A673 (cell line): ENCODE data around the gene POLA1.

Experiments used
- CTCF ChIP-seq: fragments of 300-800, 200-600 bp; sonication (generic); conservative IDR thresholded peaks from 2 replicates; pipeline ENCODE4 v1.5.1; 2017; ENCODE audit warnings: low read depth, mild to moderate bottlenecking, antibody characterized with exemption, low read length, moderate library complexity, mixed read lengths
- EZH2 ChIP-seq: fragments of 200-600 bp; sonication (generic); IDR thresholded peaks from 2 replicates; pipeline ENCODE4 v1.6.1; 2017; ENCODE audit warnings: borderline replicate concordance, low read depth, mild to moderate bottlenecking, mixed read lengths, antibody characterized with exemption, low read length; ENCODE audit not compliant: poor library complexity, severe bottlenecking

- TF ChIP-seq CTCF (no peak), EZH2 (no peak)
Measured at GRCh38 chrX:25026576-25026975, 332.9 kb downstream of the POLA1 start.
